ENCODE data around the gene LCP1. TPM values are rescaled to one million over a fixed set of nuclear protein-coding genes. Genes with fewer than 3 reads are reported as not detected.

LCP1 gene
- total and polyA plus RNA-seq, 2 of the 13 experiments (the other 11 are each of a cell fraction or from before 2014, with no cell fraction given), result 1.6 TPM

DNA sequence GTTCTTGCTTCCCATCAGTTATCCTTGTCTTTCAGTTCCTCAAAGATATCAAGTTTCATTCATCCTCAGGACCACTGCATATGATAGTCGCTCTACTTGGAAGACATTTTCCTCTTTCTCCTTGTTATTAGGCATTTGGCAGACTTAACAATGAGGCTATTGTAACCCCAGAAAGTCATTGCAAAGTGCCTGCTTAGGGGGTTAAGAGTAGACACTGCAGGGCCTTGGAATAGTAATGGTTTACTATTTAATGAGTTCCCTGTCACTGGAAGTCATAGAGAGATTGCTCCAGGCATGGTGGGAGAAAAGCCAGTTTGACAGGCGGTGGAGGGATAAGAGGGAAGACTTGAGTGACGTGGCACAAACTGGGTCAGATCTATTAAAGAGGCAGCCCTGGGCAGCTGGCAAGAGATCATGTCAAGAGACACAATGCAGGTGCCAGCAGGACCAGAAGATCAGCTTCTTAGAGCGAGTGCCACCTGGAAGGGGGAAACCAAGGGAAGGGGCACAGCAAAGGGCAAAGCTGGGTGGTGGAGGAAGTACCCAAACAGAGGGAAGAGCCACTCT, 60.3 kb downstream of the LCP1 start (continued):
- TF ChIP-seq, protein P1, sequence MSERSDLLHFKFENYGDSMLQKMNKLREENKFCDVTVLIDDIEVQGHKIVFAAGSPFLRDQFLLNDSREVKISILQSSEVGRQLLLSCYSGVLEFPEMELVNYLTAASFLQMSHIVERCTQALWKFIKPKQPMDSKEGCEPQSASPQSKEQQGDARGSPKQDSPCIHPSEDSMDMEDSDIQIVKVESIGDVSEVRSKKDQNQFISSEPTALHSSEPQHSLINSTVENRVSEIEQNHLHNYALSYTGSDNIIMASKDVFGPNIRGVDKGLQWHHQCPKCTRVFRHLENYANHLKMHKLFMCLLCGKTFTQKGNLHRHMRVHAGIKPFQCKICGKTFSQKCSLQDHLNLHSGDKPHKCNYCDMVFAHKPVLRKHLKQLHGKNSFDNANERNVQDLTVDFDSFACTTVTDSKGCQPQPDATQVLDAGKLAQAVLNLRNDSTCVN (CRISPR knock-in tag; IDR thresholded peaks at IDR 0.05; ENCODE audit: borderline replicate concordance), result no peak
- TF ChIP-seq ZNF275 (CRISPR knock-in tag; IDR thresholded peaks at IDR 0.05; ENCODE audit: borderline replicate concordance), result no peak

GRCh38 chr13:46121033-46121432, 60.9 kb downstream of the LCP1 start:
- Histone ChIP-seq H2AFZ (ENCODE audit: low read length) (no peak overlapping the region), H3K36me3 (replicated peaks in 1 of 2; ENCODE audit: control insufficient read depth in 1 of 2, insufficient read depth in 2 of 2, low read length in 2 of 2) (no peaks in the 10 kb centered on the region), H3K4me2 (ENCODE audit: low read depth, low read length) (no peak overlapping the region), H3K9ac (ENCODE audit: insufficient read depth, low read depth, low read length) (no peak overlapping the region), H3K9me3 (ENCODE audit: low read length) (no peaks in the 10 kb centered on the region), H3K79me2 (ENCODE audit: insufficient read depth, low read length) (no peaks in the 10 kb centered on the region), H3K27ac (ENCODE audit: extremely low read length, insufficient read depth, low read length) (no peak overlapping the region), H3K27me3 (ENCODE audit: control insufficient read depth in 1 of 2, insufficient read depth in 2 of 2, low read length in 2 of 2) (no peaks in the 10 kb centered on the region), H4K20me1 (ENCODE audit: insufficient read depth, low read length) (no peaks in the 10 kb centered on the region), H3K4me3 (replicated peaks in 1 of 3; ENCODE audit: insufficient read depth in 1 of 3, low read depth in 2 of 3, low read length in 3 of 3) (no peak overlapping the region), H3K4me1 (ENCODE audit: insufficient read depth, low read length) (peaks cover 37% of the 10 kb centered on the region)
- CTCF ChIA-PET (ENCODE audit: low intra/inter-chr PET ratio, low total read pairs), result no interaction called here
- DNase-seq (ENCODE audit: low spot score) (no peak), ATAC-seq (no peak), FAIRE-seq (no peak)
- no TSS peak for BruUV-seq (replicated peaks)
- intact Hi-C loops (cut with micrococcal nuclease; ENCODE audit: unreplicated experiment), result no loop called here
- WGBS (ENCODE audit: low lambda C conversion rate), result 94% methylated on average over 2 of the region's 2 CpGs
- TF ChIP-seq ZBTB10 (CRISPR knock-in tag; IDR thresholded peaks at IDR 0.05; ENCODE audit: borderline replicate concordance), result no peak
- TF ChIP-seq ZUFSP (CRISPR knock-in tag; IDR thresholded peaks at IDR 0.05; ENCODE audit: borderline replicate concordance), result no peak
- no peak for TF ChIP-seq SP5 (CRISPR knock-in tag; IDR thresholded peaks at IDR 0.05; ENCODE audit: borderline replicate concordance, low read depth)
- TF ChIP-seq NFATC3 (CRISPR knock-in tag; IDR thresholded peaks at IDR 0.05), result no peak
- TF ChIP-seq, protein P2, sequence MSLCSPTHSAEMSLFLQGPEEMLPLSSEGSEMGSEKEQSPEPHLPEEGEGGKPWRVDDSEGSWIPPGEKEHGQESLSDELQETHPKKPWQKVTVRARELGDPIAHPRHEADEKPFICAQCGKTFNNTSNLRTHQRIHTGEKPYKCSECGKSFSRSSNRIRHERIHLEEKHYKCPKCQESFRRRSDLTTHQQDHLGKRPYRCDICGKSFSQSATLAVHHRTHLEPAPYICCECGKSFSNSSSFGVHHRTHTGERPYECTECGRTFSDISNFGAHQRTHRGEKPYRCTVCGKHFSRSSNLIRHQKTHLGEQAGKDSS (CRISPR knock-in tag; IDR thresholded peaks at IDR 0.05; ENCODE audit: borderline replicate concordance, low read depth), result no peak
- in situ Hi-C loops (cut with HindIII; ENCODE audit: extremely low pct_ligation_motif_present, low pct_unique_long_range_greater_than_20kb), result no loop called here
- POLR2A ChIA-PET, result no interaction called here
